ENCODE results near the gene NAA25.

DNA sequence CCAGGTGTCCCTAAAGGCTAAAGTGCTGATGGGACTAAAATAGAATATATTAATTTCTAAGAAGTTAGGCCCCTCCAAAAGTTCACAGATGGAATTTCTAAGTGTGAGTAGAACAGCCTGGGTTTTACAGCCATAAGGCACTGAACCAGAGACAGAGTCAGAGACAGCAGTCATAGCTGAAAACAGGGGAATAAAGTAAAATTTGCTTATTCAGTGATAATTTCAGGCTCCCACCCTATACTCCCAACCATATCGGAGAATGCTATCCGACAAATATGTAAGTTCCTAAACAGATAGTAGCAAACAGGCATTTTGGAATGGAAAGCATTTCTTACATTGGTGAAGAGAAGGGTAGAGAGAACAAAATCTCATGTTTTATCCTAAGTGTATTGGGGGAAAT lies 45.3 kb downstream of the NAA25 start:
- no peak for TF ChIP-seq POLR2A (IDR thresholded peaks at IDR 0.05)
- TF ChIP-seq, protein P1, sequence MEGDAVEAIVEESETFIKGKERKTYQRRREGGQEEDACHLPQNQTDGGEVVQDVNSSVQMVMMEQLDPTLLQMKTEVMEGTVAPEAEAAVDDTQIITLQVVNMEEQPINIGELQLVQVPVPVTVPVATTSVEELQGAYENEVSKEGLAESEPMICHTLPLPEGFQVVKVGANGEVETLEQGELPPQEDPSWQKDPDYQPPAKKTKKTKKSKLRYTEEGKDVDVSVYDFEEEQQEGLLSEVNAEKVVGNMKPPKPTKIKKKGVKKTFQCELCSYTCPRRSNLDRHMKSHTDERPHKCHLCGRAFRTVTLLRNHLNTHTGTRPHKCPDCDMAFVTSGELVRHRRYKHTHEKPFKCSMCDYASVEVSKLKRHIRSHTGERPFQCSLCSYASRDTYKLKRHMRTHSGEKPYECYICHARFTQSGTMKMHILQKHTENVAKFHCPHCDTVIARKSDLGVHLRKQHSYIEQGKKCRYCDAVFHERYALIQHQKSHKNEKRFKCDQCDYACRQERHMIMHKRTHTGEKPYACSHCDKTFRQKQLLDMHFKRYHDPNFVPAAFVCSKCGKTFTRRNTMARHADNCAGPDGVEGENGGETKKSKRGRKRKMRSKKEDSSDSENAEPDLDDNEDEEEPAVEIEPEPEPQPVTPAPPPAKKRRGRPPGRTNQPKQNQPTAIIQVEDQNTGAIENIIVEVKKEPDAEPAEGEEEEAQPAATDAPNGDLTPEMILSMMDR (IDR thresholded peaks at IDR 0.05), result no peak
